HepG2 (cell line): ENCODE data around the gene L2HGDH. TPM values are rescaled to one million over a fixed set of nuclear protein-coding genes. Genes with fewer than 3 reads are reported as not detected.

ENCODE experiments used
- ETV5 ChIP-seq: IDR thresholded peaks from 2 replicates; pipeline ENCODE4 v1.6.1; 2018; ENCODE audit warnings: missing biosample characterization, missing genetic modification reagents, inconsistent platforms, borderline replicate concordance
- FOXJ3 ChIP-seq: sonication (generic); formaldehyde crosslinking; IDR thresholded peaks from 2 replicates; pipeline ENCODE4 v1.4.0; 2020; ENCODE audit warnings: missing genetic modification reagents, mild to moderate bottlenecking, borderline replicate concordance
- GFI1 ChIP-seq: sonication (generic); formaldehyde crosslinking; IDR thresholded peaks from 2 replicates; pipeline ENCODE4 v1.5.0; 2020; ENCODE audit warnings: missing genetic modification reagents, mild to moderate bottlenecking, borderline replicate concordance
- KLF9 ChIP-seq: IDR thresholded peaks from 2 replicates; pipeline ENCODE4 v1.6.1; 2016; ENCODE audit warnings: low read depth
- MAZ ChIP-seq, 2 experiments: sonication (generic) in 1 of 2; formaldehyde crosslinking in 1 of 2; IDR thresholded peaks; 2 replicates each; pipeline versions ENCODE4 v1.5.0 to v1.6.1; 2012 to 2020; ENCODE audit warnings: low read depth in 2 of 2, mild to moderate bottlenecking in 2 of 2, borderline replicate concordance in 1 of 2, improper control_type of control experiment in 1 of 2, low read length in 1 of 2, missing genetic modification reagents in 1 of 2, moderate library complexity in 1 of 2
- MED8 ChIP-seq: sonication (generic); formaldehyde crosslinking; IDR thresholded peaks from 2 replicates; pipeline ENCODE4 v1.8.1; 2023; ENCODE audit warnings: mild to moderate bottlenecking, missing genetic modification reagents; ENCODE audit not compliant: insufficient replicate concordance
- MIXL1 ChIP-seq: IDR thresholded peaks from 2 replicates; pipeline ENCODE4 v1.6.1; 2016
- MLLT10 ChIP-seq: sonication (generic); formaldehyde crosslinking; IDR thresholded peaks from 2 replicates; pipeline ENCODE4 v1.4.0; 2020; ENCODE audit warnings: missing genetic modification reagents
- PAWR ChIP-seq: sonication (generic); formaldehyde crosslinking; IDR thresholded peaks from 2 replicates; pipeline ENCODE4 v1.4.0; 2020; ENCODE audit warnings: missing genetic modification reagents, mild to moderate bottlenecking, borderline replicate concordance
- POLR2A ChIP-seq, 2 experiments: IDR thresholded peaks; 2 replicates each; pipeline ENCODE4 v1.6.1; 2011; ENCODE audit warnings: low read depth in 2 of 2, low read length in 2 of 2, mild to moderate bottlenecking in 1 of 2, moderate library complexity in 1 of 2; ENCODE audit not compliant: insufficient read depth in 1 of 2
- SMARCC2 ChIP-seq: fragments of 450-650 bp; IDR thresholded peaks from 2 replicates; pipeline ENCODE4 v1.6.1; 2017; ENCODE audit warnings: antibody characterized with exemption, mild to moderate bottlenecking
- SP5 ChIP-seq: IDR thresholded peaks from 2 replicates; pipeline ENCODE4 v1.6.1; 2016; ENCODE audit warnings: low read depth, borderline replicate concordance
- TCF7L2 ChIP-seq: IDR thresholded peaks from 2 replicates; pipeline ENCODE4 v1.6.1; 2011; ENCODE audit warnings: mild to moderate bottlenecking, low read depth, low read length, moderate library complexity
- TERF1 ChIP-seq: sonication (generic); formaldehyde crosslinking; IDR thresholded peaks from 2 replicates; pipeline ENCODE4 v1.8.0; 2022; ENCODE audit warnings: mild to moderate bottlenecking, missing genetic modification reagents, moderate library complexity
- ZFP36L2 ChIP-seq: sonication (generic); formaldehyde crosslinking; IDR thresholded peaks from 2 replicates; pipeline ENCODE4 v1.4.0; 2020; ENCODE audit warnings: missing genetic modification reagents
- ZNF136 ChIP-seq: sonication (generic); formaldehyde crosslinking; IDR thresholded peaks from 2 replicates; pipeline ENCODE4 v1.8.1; 2022; ENCODE audit warnings: low read depth, mild to moderate bottlenecking, moderate library complexity, missing genetic modification reagents
- ZNF138 ChIP-seq: sonication (generic); formaldehyde crosslinking; IDR thresholded peaks from 2 replicates; pipeline ENCODE4 v1.5.0; 2020; ENCODE audit warnings: mild to moderate bottlenecking, low read depth, missing genetic modification reagents
- ZNF484 ChIP-seq: sonication (generic); formaldehyde crosslinking; IDR thresholded peaks from 2 replicates; pipeline ENCODE4 v1.5.1; 2020; ENCODE audit warnings: mild to moderate bottlenecking, low read depth, missing genetic modification reagents, borderline replicate concordance
- ZNF615 ChIP-seq: sonication (generic); formaldehyde crosslinking; IDR thresholded peaks from 2 replicates; pipeline ENCODE4 v1.5.0; 2020; ENCODE audit warnings: mild to moderate bottlenecking, missing genetic modification reagents, borderline replicate concordance
- ZNF629 ChIP-seq: sonication (generic); formaldehyde crosslinking; conservative IDR thresholded peaks from 2 replicates; pipeline ENCODE4 v1.5.0; 2020; ENCODE audit warnings: missing genetic modification reagents
- ZNF7 ChIP-seq: IDR thresholded peaks from 2 replicates; pipeline ENCODE4 v1.6.1; 2016; ENCODE audit warnings: missing biosample characterization, missing genetic modification reagents
- ZNF781 ChIP-seq: sonication (generic); formaldehyde crosslinking; IDR thresholded peaks from 2 replicates; pipeline ENCODE4 v1.5.1; 2020; ENCODE audit warnings: borderline replicate concordance, mild to moderate bottlenecking, missing genetic modification reagents; ENCODE audit errors: not compliant biosample characterization
- polyA plus RNA-seq, 8 experiments: library from polyadenylated mRNA; depleted of rRNA in 3 of 8; stranded (reverse) in 7 of 8; unstranded in 1 of 8; fragments of >200 nt; fragmentation: Illumina TruSeq in 4 of 8; extraction: Trizol in 4 of 8; gene quantifications; 2 replicates each; pipeline versions ENCODE4 v1.2.1 to v1.2.3, GENCODE V29; 2011 to 2016; ENCODE audit warnings: low read depth in 4 of 8, missing spikeins in 1 of 8, mixed read lengths in 1 of 8; ENCODE audit not compliant: insufficient read depth in 1 of 8
- total RNA-seq, 5 experiments: library from RNA; depleted of rRNA; stranded (reverse); fragments of >200 nt; fragmentation: Illumina TruSeq; extraction: Trizol; gene quantifications; 2 replicates each; pipeline ENCODE4 v1.2.3, GENCODE V29; 2016; ENCODE audit warnings: low read depth in 1 of 5
- TF ChIP-seq, protein P1 (sequence below): sonication (generic); formaldehyde crosslinking; IDR thresholded peaks from 2 replicates; pipeline ENCODE4 v1.5.0; 2020; ENCODE audit warnings: missing genetic modification reagents, mild to moderate bottlenecking, borderline replicate concordance
- TF ChIP-seq, protein P2 (sequence below): IDR thresholded peaks from 2 replicates; pipeline ENCODE4 v1.6.1; 2016; ENCODE audit warnings: mild to moderate bottlenecking
- TF ChIP-seq, protein P3 (sequence below): sonication (generic); formaldehyde crosslinking; IDR thresholded peaks from 2 replicates; pipeline ENCODE4 v1.8.1; 2023; ENCODE audit warnings: mild to moderate bottlenecking, moderate library complexity, missing genetic modification reagents

The L2HGDH gene
- total and polyA plus RNA-seq, 2 of the 13 experiments (the other 11 are each of a cell fraction or from before 2014, with no cell fraction given) = 3.3 to 5.0 TPM

- no peak for TF ChIP-seq PAWR (CRISPR knock-in tag)
- TF ChIP-seq ZNF7 (CRISPR knock-in tag) = no peak
- TF ChIP-seq, protein P1, sequence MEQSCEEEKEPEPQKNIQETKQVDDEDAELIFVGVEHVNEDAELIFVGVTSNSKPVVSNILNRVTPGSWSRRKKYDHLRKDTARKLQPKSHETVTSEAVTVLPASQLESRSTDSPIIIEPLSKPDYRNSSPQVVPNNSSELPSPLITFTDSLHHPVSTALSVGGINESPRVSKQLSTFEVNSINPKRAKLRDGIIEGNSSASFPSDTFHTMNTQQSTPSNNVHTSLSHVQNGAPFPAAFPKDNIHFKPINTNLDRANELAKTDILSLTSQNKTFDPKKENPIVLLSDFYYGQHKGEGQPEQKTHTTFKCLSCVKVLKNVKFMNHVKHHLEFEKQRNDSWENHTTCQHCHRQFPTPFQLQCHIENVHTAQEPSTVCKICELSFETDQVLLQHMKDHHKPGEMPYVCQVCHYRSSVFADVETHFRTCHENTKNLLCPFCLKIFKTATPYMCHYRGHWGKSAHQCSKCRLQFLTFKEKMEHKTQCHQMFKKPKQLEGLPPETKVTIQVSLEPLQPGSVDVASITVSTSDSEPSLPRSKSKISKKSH = no peak
- TF ChIP-seq ZNF484 (CRISPR knock-in tag) = no peak
- TF ChIP-seq, protein P2, sequence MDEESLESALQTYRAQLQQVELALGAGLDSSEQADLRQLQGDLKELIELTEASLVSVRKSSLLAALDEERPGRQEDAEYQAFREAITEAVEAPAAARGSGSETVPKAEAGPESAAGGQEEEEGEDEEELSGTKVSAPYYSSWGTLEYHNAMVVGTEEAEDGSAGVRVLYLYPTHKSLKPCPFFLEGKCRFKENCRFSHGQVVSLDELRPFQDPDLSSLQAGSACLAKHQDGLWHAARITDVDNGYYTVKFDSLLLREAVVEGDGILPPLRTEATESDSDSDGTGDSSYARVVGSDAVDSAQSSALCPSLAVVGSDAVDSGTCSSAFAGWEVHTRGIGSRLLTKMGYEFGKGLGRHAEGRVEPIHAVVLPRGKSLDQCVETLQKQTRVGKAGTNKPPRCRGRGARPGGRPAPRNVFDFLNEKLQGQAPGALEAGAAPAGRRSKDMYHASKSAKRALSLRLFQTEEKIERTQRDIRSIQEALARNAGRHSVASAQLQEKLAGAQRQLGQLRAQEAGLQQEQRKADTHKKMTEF = no peak
- TF ChIP-seq ZNF136 (CRISPR knock-in tag) = no peak
- TF ChIP-seq SMARCC2 = no peak
- TF ChIP-seq KLF9 (CRISPR knock-in tag) = no peak
- TF ChIP-seq SP5 (CRISPR knock-in tag) = no peak
- TF ChIP-seq MED8 (CRISPR knock-in tag) = no peak
- no peak for TF ChIP-seq ZNF629
- TF ChIP-seq ETV5 (CRISPR knock-in tag) = 0 out of 2 replicates have a peak, but pooled peaks have one; percentile 7
- no peak for TF ChIP-seq ZNF138 (CRISPR knock-in tag)
- no peak for TF ChIP-seq TCF7L2
- no peak for TF ChIP-seq MLLT10 (CRISPR knock-in tag)
- peak; percentile 47; the same call in 1 of the 2 replicates for TF ChIP-seq MIXL1 (CRISPR knock-in tag)
- no peak for TF ChIP-seq ZFP36L2 (CRISPR knock-in tag)
- peak; percentile 7 for TF ChIP-seq ZNF781 (CRISPR knock-in tag)
- no peak for TF ChIP-seq TERF1 (CRISPR knock-in tag)
- no peak for TF ChIP-seq FOXJ3 (CRISPR knock-in tag)
- TF ChIP-seq GFI1 (CRISPR knock-in tag) = no peak; the same call in 1 of the 2 replicates
- TF ChIP-seq, protein P3, sequence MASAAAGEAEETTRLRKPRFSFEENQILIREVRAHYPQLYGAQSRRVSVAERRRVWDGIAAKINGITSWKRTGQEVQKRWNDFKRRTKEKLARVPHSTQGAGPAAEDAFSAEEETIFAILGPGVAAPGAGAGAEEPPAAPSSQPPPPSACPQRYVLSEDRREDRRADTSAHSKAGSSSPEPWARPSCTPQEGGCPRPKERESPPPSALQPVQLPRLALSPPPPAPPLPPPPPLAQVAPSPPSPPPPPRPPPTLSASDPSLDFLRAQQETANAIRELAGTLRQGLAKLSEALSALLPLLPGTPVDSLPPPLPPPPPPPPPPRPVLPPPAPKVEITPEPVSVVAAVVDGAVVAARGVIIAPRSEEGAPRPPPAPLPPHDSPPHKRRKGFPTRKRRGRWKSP (CRISPR knock-in tag) = no peak
- TF ChIP-seq MAZ (IDR thresholded peaks at IDR 0.05; ENCODE audit: borderline replicate concordance, low read depth, low read length) = no peak
- TF ChIP-seq MAZ (CRISPR knock-in tag; IDR thresholded peaks at IDR 0.05; ENCODE audit: low read depth) = no peak
- no peak for TF ChIP-seq ZNF615 (CRISPR knock-in tag)
- TF ChIP-seq POLR2A (IDR thresholded peaks at IDR 0.05; ENCODE audit: insufficient read depth in 1 of 2, low read depth in 2 of 2, low read length in 2 of 2) = no peak
Observed at GRCh38 chr14:50311337-50311971, 575 bp downstream of the L2HGDH start (continued).
